Measurements from ENCODE around the gene AHRR.
A peak's percentile ranks its signal among the peaks of the same experiment; 100 is the strongest.

Gene AHRR

DNA sequence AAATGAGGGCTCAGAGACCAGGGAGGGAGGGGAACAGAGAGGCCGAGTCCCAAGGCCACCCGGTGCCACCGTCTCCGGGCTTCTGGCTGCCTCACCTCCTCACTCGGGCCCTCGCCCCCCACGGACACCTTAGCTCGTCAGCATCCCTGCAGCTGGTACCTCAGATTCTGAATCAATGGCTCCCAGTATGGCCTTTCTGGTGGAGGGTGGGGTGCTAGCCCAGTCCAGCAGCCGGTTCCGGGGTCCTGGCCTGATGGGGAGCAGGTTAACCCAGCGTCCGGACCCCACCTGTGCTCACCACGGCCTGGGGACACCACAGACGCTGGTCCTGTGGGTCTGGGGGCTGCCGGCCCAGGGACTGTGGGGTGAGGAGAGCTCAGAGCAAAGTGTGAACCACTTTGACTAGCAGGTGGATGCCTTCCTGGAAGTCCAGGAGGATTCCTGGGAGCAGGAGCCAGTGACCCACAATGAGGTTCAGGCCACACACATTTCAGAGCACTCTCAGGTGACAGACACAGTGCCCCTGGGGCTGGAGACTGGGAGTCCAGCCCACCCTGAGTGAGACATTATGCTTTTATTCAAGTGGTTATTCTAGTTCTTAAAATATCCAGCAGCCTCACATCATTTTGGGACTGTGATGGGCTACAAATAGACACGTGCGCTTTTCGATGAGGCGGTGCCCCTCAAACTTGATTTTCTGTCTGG is 53.3 kb downstream of the AHRR start:
- H3K27ac ChIP-seq (ENCODE audit: insufficient read depth in 1 of 2, low read depth in 1 of 2, low read length in 2 of 2, poor library complexity in 1 of 2, severe bottlenecking in 2 of 2), result peak overlapping the region in 1 of 2 experiments; percentile 74
- DNase-seq, result no peak
- peaks cover 0 to 58% (median 0%) of the 10 kb centered on the region in 4 experiments for H3K36me3 ChIP-seq (ENCODE audit: control insufficient read depth in 4 of 4, insufficient read depth in 4 of 4, low read length in 3 of 4)
- ChIA-PET CTCF (no interaction called here), POLR2A (no interaction called here)
- H3K4me1 ChIP-seq (ENCODE audit: control extremely low read depth in 1 of 4, control insufficient read depth in 4 of 4, insufficient read depth in 4 of 4, low read length in 3 of 4), result peaks cover 0 to 87% (median 34%) of the 10 kb centered on the region in 4 experiments
- H3K27me3 ChIP-seq (replicated peaks in 2 of 5; ENCODE audit: control insufficient read depth in 4 of 5, insufficient read depth in 5 of 5, low read length in 4 of 5), result peaks cover 0 to 5% (median 0%) of the 10 kb centered on the region in 5 experiments
- H3K9me3 ChIP-seq (ENCODE audit: control extremely low read depth in 1 of 5, control insufficient read depth in 4 of 5, insufficient read depth in 2 of 5, low read depth in 1 of 5, low read length in 4 of 5), result peaks cover 0 to 3% (median 0%) of the 10 kb centered on the region in 5 experiments
- H3K4me3 ChIP-seq (ENCODE audit: control insufficient read depth in 1 of 7, extremely low read depth in 1 of 7, insufficient read depth in 4 of 7, low read depth in 2 of 7, low read length in 6 of 7), result peak overlapping the region in 4 of 7 experiments; percentile 54 to 72 (median 64)
- WGBS (ENCODE audit: insufficient coverage), result 99% methylated on average over 15 of the region's 19 CpGs

DNA sequence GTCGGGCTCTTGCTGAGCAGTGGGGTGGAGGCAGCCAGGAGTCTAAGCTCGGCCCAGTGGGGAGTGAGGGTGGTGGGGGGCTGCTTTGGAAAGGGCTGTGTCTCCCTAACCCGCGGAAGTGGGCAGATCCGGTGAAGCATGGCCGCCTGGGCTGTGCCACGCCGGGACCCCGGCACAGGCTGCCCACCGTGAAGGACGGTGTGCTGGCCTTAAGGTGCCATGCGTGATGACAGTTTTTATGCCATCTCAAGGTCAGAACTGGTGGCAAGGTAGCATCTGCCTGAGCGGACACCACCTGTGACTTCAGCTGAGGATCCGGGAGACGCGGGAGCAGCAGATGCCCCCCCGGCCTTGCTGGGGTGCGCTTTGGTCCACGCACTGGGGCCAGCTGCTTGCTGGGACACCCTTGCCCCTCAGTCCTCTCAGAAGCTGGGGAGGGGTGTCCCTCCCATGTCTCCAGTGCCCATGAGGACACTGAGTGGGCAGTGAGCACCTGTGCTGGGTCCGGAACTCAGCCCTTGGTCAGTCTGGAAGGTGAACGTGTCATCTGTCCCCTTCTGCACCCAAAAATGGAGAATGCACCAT is 53.9 kb downstream of the AHRR start:
- POLR2A ChIA-PET, result no interaction called here
- H3K9me3 ChIP-seq (ENCODE audit: control extremely low read depth in 1 of 5, control insufficient read depth in 4 of 5, insufficient read depth in 2 of 5, low read depth in 1 of 5, low read length in 4 of 5), result peaks cover 0 to 3% (median 0%) of the 10 kb centered on the region in 5 experiments
- no peak overlapping the region for H3K27ac ChIP-seq (ENCODE audit: insufficient read depth in 1 of 2, low read depth in 1 of 2, low read length in 2 of 2, poor library complexity in 1 of 2, severe bottlenecking in 2 of 2)
- DNase-seq, result no peak
- H3K36me3 ChIP-seq (ENCODE audit: control insufficient read depth in 4 of 4, insufficient read depth in 4 of 4, low read length in 3 of 4), result peaks cover 0 to 54% (median 0%) of the 10 kb centered on the region in 4 experiments
- CTCF ChIA-PET, result no interaction called here
- WGBS (ENCODE audit: insufficient coverage), result 96% methylated on average over 20 of the region's 21 CpGs
- no peak overlapping the region for H3K4me3 ChIP-seq (ENCODE audit: control insufficient read depth in 1 of 7, extremely low read depth in 1 of 7, insufficient read depth in 4 of 7, low read depth in 2 of 7, low read length in 6 of 7)
- H3K27me3 ChIP-seq (replicated peaks in 2 of 5; ENCODE audit: control insufficient read depth in 4 of 5, insufficient read depth in 5 of 5, low read length in 4 of 5), result peaks cover 0 to 5% (median 0%) of the 10 kb centered on the region in 5 experiments
- H3K4me1 ChIP-seq (ENCODE audit: control extremely low read depth in 1 of 4, control insufficient read depth in 4 of 4, insufficient read depth in 4 of 4, low read length in 3 of 4), result peaks cover 0 to 81% (median 32%) of the 10 kb centered on the region in 4 experiments

DNA sequence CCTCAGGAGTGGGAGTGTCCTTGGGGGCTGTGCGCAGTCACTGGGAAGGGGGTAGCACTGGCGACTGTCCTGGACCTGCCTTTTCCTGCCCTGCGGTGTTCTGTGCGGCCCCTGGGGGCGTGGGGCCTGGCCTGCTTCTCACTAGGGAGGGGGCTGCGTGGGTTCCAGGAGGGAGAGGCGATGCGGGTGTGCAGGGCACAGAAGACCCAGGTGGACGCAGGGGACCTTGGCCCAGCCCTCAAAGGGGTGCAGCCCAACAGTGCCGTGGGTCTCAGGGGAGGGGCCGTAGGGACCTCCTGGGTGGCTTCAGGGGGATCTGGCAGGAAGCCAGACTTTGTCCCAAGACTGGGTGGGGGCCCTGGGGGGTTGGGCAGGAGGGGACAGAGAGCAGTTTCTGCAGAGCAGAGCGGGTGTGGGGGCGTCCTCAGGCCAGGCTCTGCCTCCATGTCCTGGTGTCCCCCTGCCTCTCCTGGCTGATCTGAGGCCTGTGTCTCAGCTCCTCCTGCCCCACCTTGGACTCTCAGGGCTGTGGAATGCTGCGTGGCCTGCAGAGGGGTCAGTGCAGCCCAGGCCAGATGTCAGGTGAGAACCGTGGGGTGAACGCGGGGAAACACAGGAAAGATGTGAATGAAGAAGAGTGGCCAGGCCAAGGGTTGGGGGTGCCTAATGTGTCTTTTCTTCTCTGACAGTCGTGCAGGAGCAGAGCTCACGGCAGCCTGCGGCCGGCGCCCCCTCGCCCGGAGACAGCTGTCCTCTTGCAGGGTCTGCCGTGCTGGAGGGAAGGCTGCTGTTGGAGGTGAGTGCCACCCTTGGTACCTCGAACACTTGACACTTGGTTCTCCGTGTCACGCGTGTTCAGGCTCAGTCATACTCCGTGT is 54.6 kb downstream of the AHRR start:
- CTCF ChIA-PET, result no interaction called here
- peaks cover 0 to 76% (median 32%) of the 10 kb centered on the region in 4 experiments for H3K4me1 ChIP-seq (ENCODE audit: control extremely low read depth in 1 of 4, control insufficient read depth in 4 of 4, insufficient read depth in 4 of 4, low read length in 3 of 4)

DNA sequence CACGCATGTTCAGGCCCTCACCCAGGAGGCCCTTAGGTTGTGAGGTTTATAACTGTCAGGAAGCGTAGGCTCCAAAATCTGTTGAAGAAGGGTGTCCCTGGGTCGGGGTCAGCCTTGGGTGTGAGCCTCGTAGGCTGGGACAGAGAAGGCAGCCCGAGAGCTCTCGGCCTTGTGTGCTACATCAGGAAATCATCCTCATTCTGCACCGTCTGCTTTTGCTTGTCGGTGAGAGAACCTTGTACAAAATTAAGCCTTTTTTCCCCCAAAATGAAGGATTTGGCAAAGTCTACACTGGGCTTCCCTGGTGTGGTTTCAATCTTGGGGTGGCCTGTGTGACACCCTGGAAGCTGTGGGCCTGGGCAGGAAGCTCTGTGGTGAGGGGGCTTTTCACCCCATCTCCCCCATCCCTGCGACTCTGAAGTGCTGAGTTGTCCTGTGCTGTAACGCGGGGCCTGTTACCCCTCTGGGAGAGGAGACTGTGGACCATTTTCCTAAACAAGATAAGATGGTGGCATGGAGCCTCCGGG is 55.3 kb downstream of the AHRR start:
- 98% methylated on average over 7 of the region's 12 CpGs for WGBS (ENCODE audit: insufficient coverage)
- H3K36me3 ChIP-seq (ENCODE audit: control insufficient read depth in 4 of 4, insufficient read depth in 4 of 4, low read length in 3 of 4), result peaks cover 0 to 58% (median 0%) of the 10 kb centered on the region in 4 experiments
- ChIA-PET POLR2A (interaction anchor here (0.5 kb wide), 1 partner anchor 116 kb away, joined by 3 read pairs; no protein-coding TSS in a partner anchor), CTCF (interaction anchor here (1.0 to 1.1 kb wide), 2 partner anchors 9 to 54 kb away, joined by 3 read pairs; no protein-coding TSS in a partner anchor)
- peak in 1 of 3 donors; percentile 29 for DNase-seq
- no peak overlapping the region for H3K4me3 ChIP-seq (ENCODE audit: control insufficient read depth in 1 of 7, extremely low read depth in 1 of 7, insufficient read depth in 4 of 7, low read depth in 2 of 7, low read length in 6 of 7)
- no peak overlapping the region for H3K27ac ChIP-seq (ENCODE audit: insufficient read depth in 1 of 2, low read depth in 1 of 2, low read length in 2 of 2, poor library complexity in 1 of 2, severe bottlenecking in 2 of 2)
- H3K4me1 ChIP-seq (ENCODE audit: control extremely low read depth in 1 of 4, control insufficient read depth in 4 of 4, insufficient read depth in 4 of 4, low read length in 3 of 4), result peaks cover 0 to 69% (median 26%) of the 10 kb centered on the region in 4 experiments
- H3K27me3 ChIP-seq (replicated peaks in 2 of 5; ENCODE audit: control insufficient read depth in 4 of 5, insufficient read depth in 5 of 5, low read length in 4 of 5), result peaks cover 0 to 5% (median 0%) of the 10 kb centered on the region in 5 experiments
- peaks cover 0 to 8% (median 3%) of the 10 kb centered on the region in 5 experiments for H3K9me3 ChIP-seq (ENCODE audit: control extremely low read depth in 1 of 5, control insufficient read depth in 4 of 5, insufficient read depth in 2 of 5, low read depth in 1 of 5, low read length in 4 of 5)

More for the DNA sequence above, 54.6 kb downstream of the AHRR start:
- H3K9me3 ChIP-seq (ENCODE audit: control extremely low read depth in 1 of 5, control insufficient read depth in 4 of 5, insufficient read depth in 2 of 5, low read depth in 1 of 5, low read length in 4 of 5), result peaks cover 0 to 7% (median 3%) of the 10 kb centered on the region in 5 experiments
- no peak overlapping the region for H3K4me3 ChIP-seq (ENCODE audit: control insufficient read depth in 1 of 7, extremely low read depth in 1 of 7, insufficient read depth in 4 of 7, low read depth in 2 of 7, low read length in 6 of 7)
- no peak overlapping the region for H3K27ac ChIP-seq (ENCODE audit: insufficient read depth in 1 of 2, low read depth in 1 of 2, low read length in 2 of 2, poor library complexity in 1 of 2, severe bottlenecking in 2 of 2)
- 98% methylated on average over 25 of the region's 30 CpGs for WGBS (ENCODE audit: insufficient coverage)
- H3K27me3 ChIP-seq (replicated peaks in 2 of 5; ENCODE audit: control insufficient read depth in 4 of 5, insufficient read depth in 5 of 5, low read length in 4 of 5), result peaks cover 0 to 5% (median 0%) of the 10 kb centered on the region in 5 experiments
- POLR2A ChIA-PET, result no interaction called here
- peaks cover 0 to 58% (median 0%) of the 10 kb centered on the region in 4 experiments for H3K36me3 ChIP-seq (ENCODE audit: control insufficient read depth in 4 of 4, insufficient read depth in 4 of 4, low read length in 3 of 4)
- no peak for DNase-seq

DNA sequence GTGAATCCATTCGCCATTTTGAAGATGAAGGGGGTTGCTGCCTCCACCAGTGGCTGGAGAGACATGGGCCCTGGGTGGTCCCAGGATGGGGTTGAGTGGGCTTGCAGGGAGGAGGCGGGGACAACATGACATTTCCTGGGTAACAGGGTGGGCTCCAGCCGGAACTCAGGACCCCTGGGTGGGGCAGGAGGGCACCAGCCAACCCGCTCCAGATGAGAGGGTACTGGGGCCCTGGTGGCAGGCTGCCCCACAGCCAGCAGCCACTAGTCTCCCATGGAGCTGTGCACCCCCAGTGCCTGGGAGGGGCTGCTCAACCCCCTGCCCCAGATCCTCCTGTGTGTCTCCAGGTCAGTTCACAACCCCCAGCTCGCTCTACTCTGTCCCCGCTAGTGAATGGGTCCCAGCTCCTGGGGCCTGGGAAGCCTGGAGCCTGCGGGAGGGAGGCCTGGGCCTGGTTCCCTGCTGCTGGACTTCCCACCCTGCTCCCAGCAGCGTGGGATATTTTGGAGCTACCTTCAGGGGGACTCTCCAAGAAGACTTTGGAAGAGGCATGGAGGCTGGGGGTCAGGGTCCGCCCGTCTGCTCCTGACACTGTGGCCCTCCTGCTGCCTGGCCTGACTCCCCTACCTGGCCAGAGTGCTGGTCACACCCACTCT is 55.9 kb downstream of the AHRR start:
- Histone ChIP-seq H3K4me3 (ENCODE audit: control insufficient read depth in 1 of 7, extremely low read depth in 1 of 7, insufficient read depth in 4 of 7, low read depth in 2 of 7, low read length in 6 of 7) (no peak overlapping the region), H3K27ac (ENCODE audit: insufficient read depth in 1 of 2, low read depth in 1 of 2, low read length in 2 of 2, poor library complexity in 1 of 2, severe bottlenecking in 2 of 2) (no peak overlapping the region), H3K9me3 (ENCODE audit: control extremely low read depth in 1 of 5, control insufficient read depth in 4 of 5, insufficient read depth in 2 of 5, low read depth in 1 of 5, low read length in 4 of 5) (peaks cover 0 to 8% (median 3%) of the 10 kb centered on the region in 5 experiments), H3K27me3 (replicated peaks in 2 of 5; ENCODE audit: control insufficient read depth in 4 of 5, insufficient read depth in 5 of 5, low read length in 4 of 5) (peaks cover 0 to 5% (median 0%) of the 10 kb centered on the region in 5 experiments), H3K36me3 (ENCODE audit: control insufficient read depth in 4 of 4, insufficient read depth in 4 of 4, low read length in 3 of 4) (peaks cover 0 to 62% (median 0%) of the 10 kb centered on the region in 4 experiments), H3K4me1 (ENCODE audit: control extremely low read depth in 1 of 4, control insufficient read depth in 4 of 4, insufficient read depth in 4 of 4, low read length in 3 of 4) (peaks cover 0 to 63% (median 20%) of the 10 kb centered on the region in 4 experiments)
- ChIA-PET CTCF (interaction anchor here (1.0 to 1.1 kb wide), 3 partner anchors 8 to 54 kb away, joined by 3 read pairs; no protein-coding TSS in a partner anchor), POLR2A (interaction anchor here (0.5 kb wide), 1 partner anchor 116 kb away, joined by 3 read pairs; no protein-coding TSS in a partner anchor)
- WGBS (ENCODE audit: insufficient coverage), result 96% methylated on average over 9 of the region's 10 CpGs
- DNase-seq, result no peak

DNA sequence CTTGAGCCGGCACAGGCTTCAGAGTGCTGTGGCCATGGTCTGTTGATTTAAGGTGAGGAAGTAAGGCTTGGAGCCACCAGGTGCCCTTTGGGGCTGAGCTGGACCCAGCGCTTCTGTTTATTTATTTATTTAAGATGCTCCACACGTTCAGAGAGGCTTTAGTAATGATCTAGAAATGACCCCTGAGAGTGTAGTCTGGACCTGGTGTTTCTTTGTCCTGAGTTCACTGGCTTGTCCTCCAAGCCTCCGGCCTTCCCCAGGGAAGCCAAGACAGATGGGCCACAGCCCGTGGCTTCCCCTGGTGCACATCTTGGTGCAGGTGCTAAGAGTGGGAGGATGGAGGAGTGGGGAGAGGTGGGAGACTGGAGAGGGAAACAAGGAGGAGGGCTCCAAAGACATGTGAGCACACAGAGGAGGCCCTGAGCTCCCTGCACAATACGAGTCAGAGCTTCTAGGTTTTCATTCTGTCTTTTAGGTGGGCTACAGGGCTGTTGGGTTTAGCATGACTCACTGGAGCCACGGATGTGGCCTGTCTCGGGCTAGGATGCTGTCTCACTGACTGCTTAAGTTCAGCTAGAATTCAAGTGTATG is 56.9 kb downstream of the AHRR start:
- WGBS (ENCODE audit: insufficient coverage), result 88% methylated on average over 4 of the region's 8 CpGs
- Histone ChIP-seq H3K4me3 (ENCODE audit: control insufficient read depth in 1 of 7, extremely low read depth in 1 of 7, insufficient read depth in 4 of 7, low read depth in 2 of 7, low read length in 6 of 7) (no peak overlapping the region), H3K9me3 (ENCODE audit: control extremely low read depth in 1 of 5, control insufficient read depth in 4 of 5, insufficient read depth in 2 of 5, low read depth in 1 of 5, low read length in 4 of 5) (peaks cover 0 to 8% (median 3%) of the 10 kb centered on the region in 5 experiments), H3K27me3 (replicated peaks in 2 of 5; ENCODE audit: control insufficient read depth in 4 of 5, insufficient read depth in 5 of 5, low read length in 4 of 5) (peaks cover 0 to 5% (median 0%) of the 10 kb centered on the region in 5 experiments), H3K4me1 (ENCODE audit: control extremely low read depth in 1 of 4, control insufficient read depth in 4 of 4, insufficient read depth in 4 of 4, low read length in 3 of 4) (peaks cover 0 to 54% (median 10%) of the 10 kb centered on the region in 4 experiments), H3K27ac (ENCODE audit: insufficient read depth in 1 of 2, low read depth in 1 of 2, low read length in 2 of 2, poor library complexity in 1 of 2, severe bottlenecking in 2 of 2) (no peak overlapping the region), H3K36me3 (ENCODE audit: control insufficient read depth in 4 of 4, insufficient read depth in 4 of 4, low read length in 3 of 4) (peaks cover 0 to 61% (median 0%) of the 10 kb centered on the region in 4 experiments)
- ChIA-PET POLR2A (no interaction called here), CTCF (interaction anchor here (0.5 to 1.1 kb wide), 3 partner anchors 34 to 53 kb away, joined by 3 read pairs; no protein-coding TSS in a partner anchor)
- DNase-seq, result peak in 2 of 3 donors; percentile 56 to 57
